Measurements from ENCODE around the gene HCN4. TPM values are rescaled to one million over a fixed set of nuclear protein-coding genes. Genes with fewer than 3 reads are reported as not detected.
A peak's percentile ranks its signal among the peaks of the same experiment; 100 is the strongest.

Gene HCN4
- total RNA-seq, 4 donors from 2014 or later, result 0.18 to 0.85 TPM; not detected in 2

GRCh38 chr15:73354241-73354640, 14.5 kb downstream of the HCN4 start:
- no peaks in the 10 kb centered on the region for H3K36me3 ChIP-seq
- no peak for TF ChIP-seq CTCF (IDR thresholded peaks at IDR 0.05)
- no peak for TF ChIP-seq POLR2A (IDR thresholded peaks at IDR 0.05)
- no peak overlapping the region for H3K27ac ChIP-seq
- peaks cover 0 to 14% (median 0%) of the 10 kb centered on the region in 4 donors for H3K4me1 ChIP-seq
- H3K27me3 ChIP-seq, result no peaks in the 10 kb centered on the region
- H3K9me3 ChIP-seq, result no peaks in the 10 kb centered on the region
- no peak for DNase-seq
- H3K4me3 ChIP-seq, result no peak overlapping the region

GRCh38 chr15:73353734-73354133, 15.0 kb downstream of the HCN4 start:
- H3K9me3 ChIP-seq, result no peaks in the 10 kb centered on the region
- H3K4me3 ChIP-seq, result no peak overlapping the region
- no peak for DNase-seq
- H3K27me3 ChIP-seq, result no peaks in the 10 kb centered on the region
- peaks cover 0 to 9% (median 0%) of the 10 kb centered on the region in 4 donors for H3K4me1 ChIP-seq
- no peak overlapping the region for H3K27ac ChIP-seq
- no peaks in the 10 kb centered on the region for H3K36me3 ChIP-seq
- no peak for TF ChIP-seq POLR2A (IDR thresholded peaks at IDR 0.05)
- no peak for TF ChIP-seq CTCF (IDR thresholded peaks at IDR 0.05)

- Histone ChIP-seq H3K4me1 (no peaks in the 10 kb centered on the region), H3K27ac (no peak overlapping the region), H3K36me3 (no peaks in the 10 kb centered on the region), H3K27me3 (no peaks in the 10 kb centered on the region), H3K4me3 (no peak overlapping the region), H3K9me3 (no peaks in the 10 kb centered on the region)
- no peak for DNase-seq
- no peak for TF ChIP-seq POLR2A (IDR thresholded peaks at IDR 0.05)
- TF ChIP-seq CTCF (IDR thresholded peaks at IDR 0.05), result no peak
Measured at GRCh38 chr15:73352082-73352481, 16.7 kb downstream of the HCN4 start.

GRCh38 chr15:73349191-73349590, 19.6 kb downstream of the HCN4 start:
- Histone ChIP-seq H3K9me3 (no peaks in the 10 kb centered on the region), H3K27me3 (no peaks in the 10 kb centered on the region), H3K27ac (no peak overlapping the region), H3K4me1 (no peaks in the 10 kb centered on the region), H3K4me3 (no peak overlapping the region), H3K36me3 (no peaks in the 10 kb centered on the region)
- no peak for DNase-seq
- TF ChIP-seq POLR2A (IDR thresholded peaks at IDR 0.05) (no peak), CTCF (IDR thresholded peaks at IDR 0.05) (no peak)

- Histone ChIP-seq H3K4me3 (no peak overlapping the region), H3K36me3 (no peaks in the 10 kb centered on the region), H3K9me3 (no peaks in the 10 kb centered on the region), H3K27me3 (no peaks in the 10 kb centered on the region), H3K4me1 (no peaks in the 10 kb centered on the region), H3K27ac (no peak overlapping the region)
- no peak for TF ChIP-seq POLR2A (IDR thresholded peaks at IDR 0.05)
- TF ChIP-seq CTCF (IDR thresholded peaks at IDR 0.05), result no peak
- DNase-seq, result peak in 2 of 3 donors; percentile 66 to 78
Measured at GRCh38 chr15:73346735-73347312, 21.9 kb downstream of the HCN4 start.

- DNase-seq, result no peak
- H3K27me3 ChIP-seq, result no peaks in the 10 kb centered on the region
- no peaks in the 10 kb centered on the region for H3K36me3 ChIP-seq
- H3K4me1 ChIP-seq, result no peaks in the 10 kb centered on the region
- H3K4me3 ChIP-seq, result no peak overlapping the region
- H3K27ac ChIP-seq, result no peak overlapping the region
- TF ChIP-seq CTCF (IDR thresholded peaks at IDR 0.05) (no peak), POLR2A (IDR thresholded peaks at IDR 0.05) (no peak)
- no peaks in the 10 kb centered on the region for H3K9me3 ChIP-seq
Measured at GRCh38 chr15:73345658-73346057, 23.1 kb downstream of the HCN4 start.

All from Peyer's patch (tissue), 4 donors.